Hematopoietic multipotent progenitor cell (in vitro differentiated cells): ENCODE data around the gene HMCN1. TPM values are rescaled to one million over a fixed set of nuclear protein-coding genes. Genes with fewer than 3 reads are reported as not detected.

Experiments
- DNase-seq, 3 donors: peaks; one replicate each; pipeline ENCODE4 v3.0.0-alpha.2; 2011 to 2015; ENCODE audit warnings: low read depth in 2 of 3, low spot score in 2 of 3
- total RNA-seq: library from RNA; depleted of rRNA; stranded (reverse); fragments of >200 nt; gene quantifications from one replicate; pipeline ENCODE4 v1.2.3, GENCODE V29; 2012

HMCN1 gene
- total RNA-seq, 1 donor, result under 0.01 TPM

DNA sequence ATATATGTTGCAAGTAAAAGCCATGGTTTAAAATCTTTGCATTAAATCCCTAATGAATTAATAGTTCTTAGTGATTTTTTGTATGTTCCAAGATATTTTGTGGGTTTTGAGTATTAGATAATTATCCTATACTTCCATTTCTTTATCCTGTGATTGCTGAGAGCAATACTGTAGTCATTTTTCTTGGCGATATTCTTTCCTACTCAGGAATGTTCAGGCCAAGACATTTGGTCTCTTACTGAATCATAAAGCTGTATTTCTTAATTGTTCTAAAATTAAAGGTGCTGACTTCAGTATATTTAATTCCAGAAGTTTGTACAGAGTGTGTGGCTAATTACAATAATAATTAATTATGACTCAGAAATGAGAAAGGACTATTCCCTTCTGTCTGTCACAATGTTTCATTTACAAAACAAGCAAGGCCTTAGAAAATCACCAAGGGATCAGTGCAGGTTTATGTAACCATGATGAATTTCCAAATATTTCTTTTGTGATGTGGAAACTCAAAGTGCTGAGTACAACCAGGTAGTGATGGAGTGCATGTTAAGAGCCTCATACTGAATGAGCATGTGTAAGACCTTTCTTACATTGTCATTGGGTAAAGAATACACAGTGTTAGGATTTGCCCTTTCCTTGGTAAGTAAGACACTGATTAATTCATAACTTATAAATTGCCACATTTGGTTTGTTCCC is 161.2 kb downstream of the HMCN1 start:
- DNase-seq, result no peak

DNA sequence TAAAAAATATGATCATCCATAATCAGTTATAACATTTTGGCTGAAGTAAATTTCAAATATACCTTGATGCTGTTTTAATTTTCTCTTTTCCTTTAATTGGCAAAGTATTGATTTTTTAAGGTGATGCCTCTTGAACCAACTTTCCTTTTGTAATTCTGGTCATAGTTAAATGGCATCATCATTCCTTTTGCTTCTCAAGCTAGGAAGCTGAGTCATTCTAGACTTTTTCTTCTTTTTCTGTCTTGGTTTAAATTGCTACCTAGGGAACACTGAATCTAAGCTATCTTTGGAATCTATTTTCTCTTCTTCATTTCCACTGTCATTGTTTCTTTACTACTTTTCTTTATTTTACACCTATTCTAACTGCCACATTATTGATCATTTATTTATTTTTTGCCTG is 162.7 kb downstream of the HMCN1 start:
- no peak for DNase-seq

DNA sequence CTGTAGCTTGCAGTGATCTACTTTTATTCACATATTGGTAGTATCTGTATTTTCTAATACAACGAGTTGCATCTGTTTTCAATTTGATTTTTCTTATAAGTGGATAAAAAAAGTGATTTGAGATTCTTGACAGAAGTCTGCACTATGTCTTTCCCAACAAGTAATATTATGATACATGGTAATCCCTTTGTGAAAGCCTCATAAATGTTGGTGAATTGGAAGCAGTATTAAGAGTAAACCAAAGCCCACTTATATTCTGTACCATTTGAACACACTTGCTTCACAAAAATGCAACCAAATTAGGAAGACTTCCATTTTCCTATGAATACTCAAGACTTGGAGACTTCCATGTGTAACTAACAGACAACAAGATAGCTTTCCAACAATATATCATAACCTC is 172.0 kb downstream of the HMCN1 start:
- DNase-seq, result no peak

DNA sequence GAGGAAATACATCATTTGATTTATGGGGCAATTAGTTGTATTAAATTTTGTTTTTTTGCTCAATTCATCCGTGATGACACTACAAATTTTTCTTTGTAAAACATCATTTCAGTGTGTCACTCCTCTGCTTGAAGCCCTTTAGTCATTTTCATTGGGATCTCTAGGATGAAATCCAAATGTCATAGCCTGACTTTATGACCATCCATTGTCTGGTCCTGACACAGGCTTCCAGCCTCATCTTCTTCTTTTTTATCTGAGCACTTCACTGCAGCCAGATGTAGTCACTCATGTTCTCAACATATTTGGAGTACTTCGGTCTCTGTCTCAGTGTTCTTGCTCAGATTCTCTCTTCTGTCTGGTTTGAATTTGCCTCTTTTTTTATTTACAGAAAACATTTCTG is 173.1 kb downstream of the HMCN1 start:
- DNase-seq, result no peak

DNA sequence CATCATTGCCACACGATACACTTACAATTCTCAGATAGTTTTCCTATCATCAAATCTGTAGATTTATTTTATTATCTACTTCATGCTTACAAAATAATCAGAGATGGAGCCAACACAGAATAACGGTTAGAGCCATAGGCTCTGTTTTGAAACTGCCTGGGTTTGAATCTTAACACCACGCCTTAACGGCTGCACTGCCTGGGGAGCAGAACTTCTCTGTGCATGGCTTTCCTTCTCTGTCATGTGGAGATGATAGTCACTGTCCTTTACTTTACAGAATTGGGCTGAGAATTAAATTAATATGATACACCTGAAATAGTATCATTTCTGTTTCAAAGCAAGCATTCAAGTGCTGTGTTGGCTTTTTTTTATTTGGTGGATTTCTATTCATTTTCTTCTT is 177.8 kb downstream of the HMCN1 start:
- no peak for DNase-seq

DNA sequence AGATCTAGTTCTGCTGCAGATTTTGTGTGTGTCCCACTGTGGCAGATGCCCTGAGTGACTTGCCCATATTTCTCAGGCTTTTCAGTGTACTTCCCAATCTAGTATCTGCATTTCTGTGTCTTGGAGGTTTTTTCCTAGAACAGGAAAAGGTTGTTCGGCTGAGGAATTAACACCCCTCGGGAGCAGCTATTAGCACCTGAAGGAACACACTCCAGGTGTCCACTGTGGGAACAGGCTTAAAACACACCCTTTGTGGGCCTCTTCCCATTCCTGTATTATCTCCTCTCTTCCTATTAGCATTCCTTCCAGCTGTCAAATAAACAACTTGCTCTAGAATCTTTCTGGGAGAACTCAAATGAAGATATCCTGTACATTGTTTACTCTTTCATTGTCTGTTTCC is 178.3 kb downstream of the HMCN1 start:
- no peak for DNase-seq

DNA sequence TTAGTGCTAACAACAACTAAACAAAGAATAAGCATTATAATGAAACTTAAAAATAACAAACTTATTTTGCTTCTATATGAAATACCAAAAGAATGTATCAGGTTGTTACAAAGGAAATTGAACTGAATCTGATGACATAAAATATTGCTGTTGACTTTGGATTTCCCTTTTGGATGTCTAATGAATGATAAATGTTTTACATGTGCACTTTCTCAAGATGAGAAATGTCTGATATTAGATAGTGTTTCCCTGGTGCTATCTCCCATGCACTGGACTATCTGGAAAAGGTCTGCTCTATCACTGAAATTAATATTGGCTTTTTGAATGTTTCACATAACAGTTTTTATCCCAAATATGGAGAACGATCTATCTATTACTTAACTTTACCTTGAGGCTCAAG is 179.9 kb downstream of the HMCN1 start:
- no peak for DNase-seq

DNA sequence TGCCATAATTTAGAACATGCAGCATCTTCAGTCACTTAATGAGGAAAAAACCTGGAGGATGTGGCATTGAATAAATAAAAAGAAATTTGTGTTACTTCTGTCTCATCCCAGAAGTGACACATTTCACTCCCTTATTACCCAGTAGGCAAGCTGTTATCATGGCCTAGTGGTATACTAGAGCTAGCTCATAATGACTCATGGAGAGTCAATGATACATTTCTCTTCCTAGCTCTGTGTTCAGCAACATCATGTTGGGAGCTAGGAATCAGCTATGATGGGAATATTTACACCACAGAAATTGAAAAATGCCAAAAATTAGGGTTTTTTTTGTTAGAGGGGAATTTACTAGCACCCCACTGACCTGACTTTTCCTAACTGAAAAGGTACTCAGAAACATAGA is 182.7 kb downstream of the HMCN1 start:
- no peak for DNase-seq

DNA sequence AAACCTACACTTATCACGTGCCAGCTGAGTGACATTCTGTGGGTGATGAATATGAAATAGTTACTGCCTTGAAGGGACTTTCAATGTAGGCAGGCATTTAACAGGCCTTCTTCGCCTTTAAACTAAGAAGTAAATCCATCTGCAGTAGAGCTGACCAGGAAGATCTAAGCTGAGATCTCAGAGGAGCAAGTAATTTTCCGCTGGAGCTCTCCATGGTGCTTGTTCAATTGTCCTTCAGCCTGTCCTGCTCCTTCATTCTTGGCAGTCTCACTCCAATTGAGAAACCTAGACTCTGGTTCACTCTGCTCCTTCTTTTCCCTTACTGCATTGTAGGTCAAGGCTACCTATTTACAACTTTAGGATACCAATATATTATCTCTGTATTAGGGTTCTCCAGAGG is 183.5 kb downstream of the HMCN1 start:
- DNase-seq, result no peak

DNA sequence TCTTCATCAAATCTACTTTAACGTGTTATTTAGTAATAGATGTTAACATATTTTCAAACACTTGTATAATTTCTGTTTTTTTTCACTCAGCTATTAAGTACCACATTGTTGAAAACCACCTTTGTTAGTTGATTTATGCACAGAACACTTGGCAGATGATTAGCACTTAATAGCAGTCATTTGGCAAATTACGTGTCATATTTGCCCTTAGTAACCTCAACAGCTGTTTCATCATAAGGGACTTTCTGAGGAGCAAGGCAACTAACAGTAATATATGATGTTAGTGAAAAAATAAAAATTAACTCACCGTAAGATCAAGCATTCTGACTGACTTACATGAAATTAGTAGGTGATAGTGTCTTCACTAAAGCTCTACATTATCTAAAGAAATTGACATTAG is 186.4 kb downstream of the HMCN1 start:
- no peak for DNase-seq

DNA sequence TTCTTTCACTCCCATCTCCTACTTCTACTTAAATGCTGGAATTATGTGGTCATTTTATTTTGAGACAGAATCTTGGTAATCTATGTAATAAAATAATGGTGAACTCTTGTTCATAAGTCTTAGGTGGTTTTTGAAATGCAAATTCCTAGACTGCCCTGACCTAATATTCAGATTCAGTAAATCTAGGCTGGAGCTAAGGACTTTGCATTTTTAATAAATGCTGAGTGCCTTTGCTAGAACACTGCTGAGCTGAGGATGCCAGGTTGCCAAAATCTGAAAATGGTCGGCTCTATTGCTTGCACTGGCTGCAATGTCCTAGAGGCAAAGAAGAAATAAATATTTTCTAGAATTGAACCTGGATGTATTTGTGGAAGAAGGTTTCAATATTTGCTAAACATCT is 187.4 kb downstream of the HMCN1 start:
- DNase-seq, result no peak

DNA sequence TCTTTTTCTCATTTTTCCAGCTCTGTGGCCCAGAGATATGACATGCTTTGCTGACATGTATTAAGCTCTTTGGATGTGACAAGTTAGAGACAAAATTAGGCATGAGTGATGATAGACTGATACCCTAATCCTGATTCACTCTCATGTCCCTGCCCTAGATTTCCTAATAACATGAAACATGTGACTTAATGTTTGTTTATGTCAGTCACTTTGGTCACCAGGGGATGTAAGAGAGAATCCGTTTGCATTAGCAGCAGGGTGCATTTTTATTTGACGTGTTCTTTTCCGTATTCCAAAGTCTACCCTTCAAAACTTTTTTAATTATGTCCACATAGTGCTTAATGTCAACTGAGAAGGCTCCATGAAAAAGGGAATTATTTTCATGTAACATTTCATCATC is 192.4 kb downstream of the HMCN1 start:
- no peak for DNase-seq

DNA sequence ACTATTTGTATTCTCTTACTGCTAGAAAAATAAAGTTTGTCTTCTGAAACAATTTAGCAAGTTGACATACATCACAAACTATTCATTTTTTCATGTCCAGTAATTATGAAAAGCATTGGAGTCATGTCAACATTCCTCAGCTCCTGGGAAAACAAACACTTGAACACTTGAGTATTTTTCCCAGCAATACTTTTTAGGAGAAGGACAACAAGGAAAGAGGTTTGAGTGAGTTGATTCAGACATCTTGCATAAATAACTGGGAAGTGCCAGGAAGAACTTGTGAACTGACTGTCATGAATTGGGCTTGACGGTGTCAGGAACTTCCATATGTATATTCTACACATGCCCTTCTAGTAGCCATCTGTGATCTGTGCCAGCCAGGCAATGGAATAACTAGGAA is 195.6 kb downstream of the HMCN1 start:
- no peak for DNase-seq

DNA sequence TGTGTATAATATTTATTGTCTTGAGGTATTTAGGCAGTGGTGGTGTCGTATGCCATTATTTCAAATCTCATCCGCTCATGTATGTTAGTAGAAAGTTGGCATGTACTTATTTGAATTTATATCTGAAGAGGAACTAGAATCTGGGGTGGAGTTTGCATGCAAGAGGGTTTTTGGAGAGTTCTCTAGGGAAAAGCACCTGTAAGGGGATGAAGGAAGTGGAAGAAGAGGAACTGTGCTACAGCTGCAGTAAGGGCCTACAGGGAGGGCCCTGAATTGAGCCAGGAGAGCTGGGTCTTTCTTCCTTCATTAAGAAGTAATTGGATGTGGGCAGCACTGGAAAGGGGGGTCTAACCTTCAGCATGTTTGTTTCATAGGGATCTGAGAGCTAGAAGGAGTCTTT is 197.2 kb downstream of the HMCN1 start:
- DNase-seq, result no peak

DNA sequence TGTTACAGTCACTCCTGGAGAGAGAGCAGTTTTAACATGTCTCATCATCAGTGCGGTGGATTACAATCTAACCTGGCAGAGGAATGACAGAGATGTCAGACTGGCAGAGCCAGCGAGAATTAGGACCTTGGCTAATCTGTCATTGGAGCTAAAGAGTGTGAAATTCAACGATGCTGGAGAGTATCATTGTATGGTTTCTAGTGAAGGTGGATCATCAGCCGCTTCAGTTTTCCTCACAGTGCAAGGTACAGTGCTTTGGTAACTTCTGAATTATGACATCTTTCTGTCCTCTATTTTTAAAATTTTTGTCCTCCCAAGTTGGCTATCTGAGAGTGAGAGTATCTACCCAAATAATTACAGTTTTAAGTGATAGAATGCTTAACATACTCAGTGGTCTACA is 199.4 kb downstream of the HMCN1 start:
- DNase-seq, result no peak

DNA sequence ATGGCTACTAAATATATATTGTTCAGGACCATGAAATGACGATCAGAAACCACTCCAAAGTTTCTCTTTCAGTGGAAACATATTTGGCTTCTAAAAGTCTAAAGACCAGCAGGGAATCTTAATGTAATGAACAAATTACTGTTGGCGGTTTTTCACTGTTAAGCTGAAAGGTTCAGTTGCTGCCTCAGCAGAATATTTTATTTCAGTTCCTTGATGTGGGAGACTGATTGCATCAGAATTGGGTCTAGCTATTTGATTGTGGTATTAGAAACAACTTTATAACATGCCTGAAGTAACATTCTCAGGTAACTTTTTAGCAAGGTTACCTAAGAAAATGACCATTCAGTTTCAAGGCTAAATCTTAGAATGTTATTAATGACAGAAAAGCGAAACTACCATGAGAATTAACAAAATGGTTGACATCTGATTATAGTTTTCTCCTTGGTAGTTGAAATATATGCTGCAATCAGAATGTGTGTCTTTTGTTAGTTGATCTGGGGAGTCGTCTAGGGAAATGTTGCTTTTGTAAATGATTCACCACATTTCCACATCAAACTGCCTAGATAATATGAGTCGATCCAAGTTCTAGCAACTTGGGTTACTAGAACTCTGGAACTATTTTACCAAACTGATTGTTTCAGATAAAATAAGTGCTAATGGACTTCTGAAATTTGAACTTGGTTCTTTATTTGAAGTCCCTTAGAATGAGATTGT is 200.4 kb downstream of the HMCN1 start:
- DNase-seq, result no peak

DNA sequence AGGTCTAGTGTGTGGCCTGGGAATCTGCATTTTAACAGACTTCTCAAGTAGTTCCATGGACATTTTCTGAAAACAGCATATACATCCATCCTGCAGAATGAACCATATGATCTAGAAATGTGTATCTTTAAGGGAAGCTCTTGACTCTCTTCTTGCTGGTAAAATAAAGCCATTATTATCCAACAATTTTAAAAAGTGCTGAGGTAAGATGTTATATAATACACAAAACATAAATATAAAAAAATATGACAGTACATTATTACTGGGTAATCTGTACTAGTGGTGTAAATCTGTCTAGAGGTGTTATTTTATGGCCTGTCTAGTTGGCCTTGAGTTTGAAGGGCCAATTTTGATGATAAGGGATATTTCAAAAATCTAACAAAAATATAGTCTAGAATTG is 201.2 kb downstream of the HMCN1 start:
- DNase-seq, result no peak

DNA sequence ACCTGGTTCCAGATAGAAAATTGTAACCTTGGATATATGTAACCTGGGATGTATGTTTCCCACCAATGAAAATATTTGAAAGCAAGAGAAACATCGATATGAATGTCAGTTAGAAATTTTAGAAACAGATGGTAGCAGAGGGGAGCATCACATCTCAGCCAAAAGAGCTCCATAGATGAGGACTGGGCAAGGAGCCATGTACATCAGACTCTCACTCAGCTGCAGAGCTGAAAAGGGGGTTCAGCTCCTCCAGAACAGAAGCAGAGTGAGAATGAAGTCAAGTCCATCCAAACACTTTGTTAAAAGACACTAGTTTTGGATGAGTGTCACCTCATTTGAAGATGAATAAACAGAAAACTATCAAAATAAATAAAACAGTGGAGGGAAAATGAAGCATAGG is 202.4 kb downstream of the HMCN1 start:
- no peak for DNase-seq

DNA sequence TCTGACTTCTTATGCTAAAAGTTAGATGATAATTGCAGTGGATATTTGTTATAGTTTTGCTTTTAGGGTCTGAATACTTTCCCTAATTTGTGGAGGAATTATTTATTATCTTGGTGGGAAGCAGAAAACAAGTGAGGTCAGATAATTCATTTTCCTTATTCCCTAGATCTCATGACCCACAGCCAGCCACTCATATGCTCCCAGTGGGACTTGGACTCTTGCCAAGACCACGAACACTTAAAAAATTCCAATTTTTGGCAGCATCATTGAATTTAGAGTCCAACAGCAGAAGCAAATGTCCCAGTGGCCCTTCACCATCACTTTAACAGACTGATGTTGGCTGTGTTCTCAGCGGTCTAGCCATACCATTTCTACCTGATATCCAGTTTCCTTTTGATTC is 204.2 kb downstream of the HMCN1 start:
- no peak for DNase-seq

DNA sequence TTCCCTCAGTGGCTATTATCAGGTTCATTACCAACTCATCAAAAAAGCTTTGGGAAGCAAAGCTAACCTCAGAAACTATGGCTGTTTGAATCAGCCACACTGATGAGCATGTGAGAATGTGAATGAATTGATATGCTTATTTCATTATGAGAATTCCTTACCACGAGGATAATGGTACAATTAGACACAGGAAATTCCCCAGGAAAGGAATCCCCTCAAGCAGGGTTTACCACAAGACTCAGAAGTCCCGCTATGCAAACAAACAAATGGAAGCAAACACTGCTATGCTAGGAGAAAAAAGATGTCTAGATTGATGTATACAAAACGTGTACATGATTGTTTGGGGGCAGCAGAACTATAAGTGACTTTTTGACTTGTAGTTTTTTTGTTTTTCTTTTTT is 205.0 kb downstream of the HMCN1 start:
- no peak for DNase-seq

DNA sequence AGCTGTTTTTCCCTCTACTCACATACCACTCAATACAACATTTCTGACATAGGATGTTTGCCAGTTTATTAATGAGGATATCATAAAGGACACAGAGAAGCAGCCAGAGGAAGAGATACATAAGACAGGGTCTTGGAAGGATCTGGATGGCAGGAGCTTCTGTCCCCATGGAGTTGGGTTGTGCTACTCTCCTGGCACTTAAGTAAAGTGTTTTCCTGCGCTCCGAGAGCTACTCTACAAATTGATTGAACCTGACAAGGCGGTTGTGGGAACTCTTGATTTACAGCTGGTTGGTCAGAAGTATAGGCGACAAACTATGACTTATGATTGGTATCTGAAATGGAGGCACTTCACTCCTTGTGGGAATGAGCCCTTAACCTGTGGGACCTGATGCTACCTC is 208.8 kb downstream of the HMCN1 start:
- no peak for DNase-seq

DNA sequence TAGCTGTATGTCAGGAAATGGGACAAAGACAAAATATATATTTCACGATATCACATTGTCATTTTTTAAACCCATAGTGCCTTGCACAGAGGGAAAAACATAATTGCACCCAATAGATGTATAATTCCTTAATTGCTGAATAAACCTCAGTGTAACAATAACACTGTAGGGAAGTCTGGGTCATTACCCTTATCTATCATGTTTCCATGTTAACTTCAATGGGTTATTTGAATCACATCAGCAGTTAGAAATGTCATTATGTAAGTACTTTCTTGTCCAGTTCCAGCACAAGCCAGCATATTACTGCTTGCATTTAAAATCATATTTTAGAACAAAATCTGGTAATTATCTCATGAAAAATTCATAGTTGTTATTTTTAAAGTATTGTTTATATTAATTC is 222.7 kb downstream of the HMCN1 start:
- DNase-seq, result no peak
